IMR-90 (cell line): ENCODE data around the gene KRTAP19-3.

Source experiments
- CTCF ChIP-seq: conservative IDR thresholded peaks from 2 replicates; pipeline ENCODE4 v1.5.1; 2012; ENCODE audit warnings: mild to moderate bottlenecking, low read depth, low read length, improper control_type of control experiment
- MXI1 ChIP-seq: IDR thresholded peaks from 2 replicates; pipeline ENCODE4 v1.6.1; 2012; ENCODE audit warnings: low read depth, mild to moderate bottlenecking, low read length, moderate library complexity, borderline replicate concordance
- RAD21 ChIP-seq: IDR thresholded peaks from 2 replicates; pipeline ENCODE4 v1.6.1; 2012; ENCODE audit warnings: low read length, improper control_type of control experiment
- SMC3 ChIP-seq: fragments of 150-350 bp; IDR thresholded peaks from 2 replicates; pipeline ENCODE4 v1.6.1; 2016; ENCODE audit warnings: low read depth, mild to moderate bottlenecking, antibody characterized with exemption, low read length, moderate library complexity

- TF ChIP-seq CTCF, result no peak
- TF ChIP-seq RAD21, result no peak
- TF ChIP-seq SMC3, result no peak
- no peak for TF ChIP-seq MXI1
These were observed 22.7 kb downstream of the KRTAP19-3 start for GRCh38 chr21:30468900-30469714.
